ENCODE data around the gene RAPH1.
A peak's percentile ranks its signal among the peaks of the same experiment; 100 is the strongest.
"Not testable (repeated sequence)": the region's sequence is repeated elsewhere in the genome, so short reads cannot be mapped to it uniquely, and the experiment has no call there.

RAPH1 gene

DNA sequence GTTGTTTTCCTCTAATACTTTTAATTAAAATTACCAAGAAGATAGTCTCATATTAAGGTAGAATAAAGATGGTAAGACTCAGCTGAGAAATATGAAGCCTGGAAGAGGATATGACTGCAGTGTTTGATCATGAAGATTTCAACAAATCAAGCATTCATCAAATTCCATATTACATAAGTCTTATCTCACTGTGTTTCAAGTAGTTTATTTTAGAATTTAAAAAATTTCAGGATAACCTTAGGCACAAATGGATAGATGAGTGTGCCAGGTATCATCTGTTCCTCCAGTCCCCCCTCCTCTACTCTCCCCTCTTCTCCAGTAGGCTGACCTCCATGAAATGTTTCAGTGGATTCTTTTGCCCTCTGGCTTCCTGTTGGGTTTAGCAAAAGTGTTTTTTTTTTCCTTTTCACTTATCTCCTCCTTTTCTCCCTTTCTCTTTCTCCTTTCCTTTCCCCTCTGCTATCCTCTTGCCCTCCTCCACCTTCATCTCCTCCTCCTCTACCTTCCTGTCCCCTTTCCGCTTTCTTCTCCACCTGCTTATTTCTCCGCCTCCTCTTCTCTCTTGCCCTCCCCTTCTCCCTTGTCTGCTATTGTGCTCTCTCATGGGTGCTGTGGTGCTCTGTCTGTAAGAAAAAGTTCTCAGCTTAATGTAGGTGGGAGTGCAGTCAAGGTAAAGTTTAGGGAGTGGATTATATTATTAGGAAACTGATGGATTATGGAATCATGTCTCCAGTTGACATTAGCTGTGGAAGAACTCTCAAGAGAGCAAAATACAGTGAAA is 134.1 kb downstream of the RAPH1 start:
- TF ChIP-seq, protein P1, sequence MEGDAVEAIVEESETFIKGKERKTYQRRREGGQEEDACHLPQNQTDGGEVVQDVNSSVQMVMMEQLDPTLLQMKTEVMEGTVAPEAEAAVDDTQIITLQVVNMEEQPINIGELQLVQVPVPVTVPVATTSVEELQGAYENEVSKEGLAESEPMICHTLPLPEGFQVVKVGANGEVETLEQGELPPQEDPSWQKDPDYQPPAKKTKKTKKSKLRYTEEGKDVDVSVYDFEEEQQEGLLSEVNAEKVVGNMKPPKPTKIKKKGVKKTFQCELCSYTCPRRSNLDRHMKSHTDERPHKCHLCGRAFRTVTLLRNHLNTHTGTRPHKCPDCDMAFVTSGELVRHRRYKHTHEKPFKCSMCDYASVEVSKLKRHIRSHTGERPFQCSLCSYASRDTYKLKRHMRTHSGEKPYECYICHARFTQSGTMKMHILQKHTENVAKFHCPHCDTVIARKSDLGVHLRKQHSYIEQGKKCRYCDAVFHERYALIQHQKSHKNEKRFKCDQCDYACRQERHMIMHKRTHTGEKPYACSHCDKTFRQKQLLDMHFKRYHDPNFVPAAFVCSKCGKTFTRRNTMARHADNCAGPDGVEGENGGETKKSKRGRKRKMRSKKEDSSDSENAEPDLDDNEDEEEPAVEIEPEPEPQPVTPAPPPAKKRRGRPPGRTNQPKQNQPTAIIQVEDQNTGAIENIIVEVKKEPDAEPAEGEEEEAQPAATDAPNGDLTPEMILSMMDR (IDR thresholded peaks at IDR 0.05; ENCODE audit: insufficient read depth, low read depth, low read length, missing control alignments): no peak
- no peak overlapping the region for H3K4me3 ChIP-seq (ENCODE audit: low read depth, low read length)
- no peak for DNase-seq (ENCODE audit: low read depth)

DNA sequence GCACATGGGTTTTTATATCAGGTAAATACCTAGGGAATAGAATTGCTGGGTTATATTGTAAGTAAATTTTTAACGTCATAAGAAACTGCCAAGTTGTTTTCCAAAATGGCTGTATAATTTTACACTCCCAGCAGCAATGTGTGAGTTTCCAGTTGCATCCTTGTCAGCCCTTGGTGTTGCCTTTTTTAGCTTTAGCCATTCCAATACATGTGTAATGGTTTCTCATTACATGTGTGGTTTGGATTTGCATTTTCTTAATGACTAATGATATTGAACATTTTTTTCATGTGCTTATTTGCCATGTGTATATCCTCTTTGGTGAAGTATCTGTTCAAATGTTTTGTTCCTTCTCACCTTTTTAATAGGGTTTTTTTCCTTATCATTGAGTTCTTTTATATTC is 136.1 kb downstream of the RAPH1 start:
- H3K4me3 ChIP-seq (ENCODE audit: low read depth, low read length): no peak overlapping the region
- no peak for DNase-seq (ENCODE audit: low read depth)
- TF ChIP-seq, protein P1 (IDR thresholded peaks at IDR 0.05; ENCODE audit: insufficient read depth, low read depth, low read length, missing control alignments): no peak

DNA sequence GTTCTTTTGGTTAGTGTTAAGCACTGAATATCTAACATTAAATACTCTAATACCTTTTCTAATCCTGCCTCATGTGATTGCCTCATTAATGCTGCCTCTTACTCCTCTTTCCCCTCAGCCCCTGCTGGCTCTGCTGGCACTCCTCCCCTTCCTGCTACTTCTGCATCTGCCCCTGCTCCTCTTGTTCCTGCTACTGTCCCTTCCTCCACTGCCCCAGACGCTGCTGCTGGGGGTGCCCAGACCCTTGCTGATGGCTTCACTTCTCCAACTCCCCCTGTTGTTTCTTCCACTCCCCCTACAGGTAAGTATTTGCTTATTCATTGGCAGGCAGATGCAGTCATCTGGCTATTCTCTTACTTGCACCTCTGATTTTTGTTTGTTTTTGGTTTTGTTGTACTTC is 138.4 kb downstream of the RAPH1 start:
- no peak for DNase-seq (ENCODE audit: low read depth)
- TF ChIP-seq, protein P1 (IDR thresholded peaks at IDR 0.05; ENCODE audit: insufficient read depth, low read depth, low read length, missing control alignments): peak; percentile 6
- no peak overlapping the region for H3K4me3 ChIP-seq (ENCODE audit: low read depth, low read length)

DNA sequence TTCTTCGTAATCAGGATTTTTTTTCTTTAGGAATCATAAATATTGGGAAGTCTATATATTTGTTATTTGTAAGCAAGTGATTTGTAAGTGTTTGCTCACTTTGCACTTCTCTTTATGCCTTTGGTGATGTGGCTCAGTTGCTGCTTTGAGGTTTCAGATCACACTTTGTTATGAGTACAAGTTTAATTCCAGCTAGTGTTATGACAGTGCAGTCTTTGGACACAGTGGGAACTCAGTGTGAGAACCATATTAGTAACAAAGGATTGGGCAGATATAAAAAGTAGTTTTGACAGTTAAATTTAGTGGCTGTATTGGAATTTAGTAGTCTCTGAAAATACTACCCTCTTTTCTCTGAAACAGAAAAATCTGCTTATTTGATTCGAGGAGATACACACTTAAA is 139.2 kb downstream of the RAPH1 start:
- no peak overlapping the region for H3K4me3 ChIP-seq (ENCODE audit: low read depth, low read length)
- no peak for DNase-seq (ENCODE audit: low read depth)
- TF ChIP-seq, protein P1 (IDR thresholded peaks at IDR 0.05; ENCODE audit: insufficient read depth, low read depth, low read length, missing control alignments): no peak

DNA sequence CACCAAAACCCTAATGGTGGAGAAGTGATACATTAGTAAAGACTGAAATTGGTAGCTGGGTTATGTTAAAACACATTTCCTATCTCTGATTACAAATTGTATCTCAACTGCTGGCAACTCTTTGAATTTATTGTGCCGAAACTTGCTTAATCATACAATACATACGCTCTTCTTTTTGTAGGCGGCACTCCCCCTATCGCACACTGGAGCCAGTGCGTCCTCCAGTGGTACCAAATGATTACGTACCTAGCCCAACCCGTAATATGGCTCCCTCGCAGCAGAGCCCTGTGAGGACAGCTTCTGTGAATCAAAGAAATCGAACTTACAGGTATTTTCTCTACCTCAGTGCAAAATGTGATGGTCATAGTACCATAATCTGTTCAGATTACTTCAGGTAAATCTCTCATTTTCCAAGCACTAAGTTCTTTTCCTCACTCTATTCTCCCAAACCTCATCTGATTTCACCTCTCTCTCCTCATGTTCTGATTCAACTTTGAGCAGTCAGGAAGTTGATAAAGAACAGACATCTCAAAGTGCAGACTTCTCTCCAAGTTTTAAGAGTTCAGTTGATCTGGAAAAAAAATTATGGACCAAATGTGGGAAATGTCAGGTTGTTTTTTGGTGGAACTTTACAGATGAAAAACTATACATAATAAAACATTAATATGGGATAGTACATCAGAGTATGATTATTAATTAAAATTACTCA is 140.4 kb downstream of the RAPH1 start:
- DNase-seq (ENCODE audit: low read depth): no peak
- TF ChIP-seq, protein P1 (IDR thresholded peaks at IDR 0.05; ENCODE audit: insufficient read depth, low read depth, low read length, missing control alignments): no peak
- no peak overlapping the region for H3K4me3 ChIP-seq (ENCODE audit: low read depth, low read length)

DNA sequence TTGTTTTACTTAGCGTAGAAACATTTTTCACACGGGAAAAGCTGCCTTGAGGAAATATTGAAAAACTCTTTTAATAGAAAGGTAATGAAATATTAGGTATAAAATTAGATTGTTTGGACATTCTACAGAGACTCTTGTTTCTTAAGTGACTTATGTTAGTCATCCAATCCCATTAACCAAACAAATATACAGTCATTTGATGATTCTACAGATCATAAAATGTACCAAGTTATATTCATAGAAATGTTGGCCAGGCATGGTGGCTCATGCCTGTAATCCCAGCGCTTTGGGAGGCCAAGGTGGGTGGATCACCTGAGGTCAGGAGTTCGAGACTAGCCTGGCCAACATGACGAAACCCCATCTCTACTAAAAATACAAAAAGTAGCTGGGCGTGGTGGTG is 146.9 kb downstream of the RAPH1 start:
- not testable (repeated sequence) for H3K4me3 ChIP-seq (ENCODE audit: low read depth, low read length); DNase-seq (ENCODE audit: low read depth)

DNA sequence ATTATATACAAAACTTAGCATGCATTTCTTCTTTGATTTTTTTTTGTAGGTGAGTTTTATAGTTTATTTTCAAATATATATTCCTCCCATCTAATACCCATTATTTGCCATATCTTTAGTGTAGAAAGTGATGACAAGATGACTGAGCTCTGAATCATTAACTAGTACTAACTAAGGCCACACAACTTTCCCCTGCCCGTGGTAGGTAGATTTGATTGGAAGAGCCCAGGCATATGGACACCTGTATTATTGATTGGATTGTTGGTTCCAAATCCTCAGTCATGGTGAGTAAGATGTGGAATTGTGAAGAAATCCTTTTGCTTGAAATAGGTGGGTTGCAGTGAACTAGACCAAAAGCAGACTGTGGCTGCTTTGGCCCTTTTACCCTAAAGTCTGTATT is 152.1 kb downstream of the RAPH1 start:
- no peak overlapping the region for H3K4me3 ChIP-seq (ENCODE audit: low read depth, low read length)
- DNase-seq (ENCODE audit: low read depth): no peak
- TF ChIP-seq, protein P1 (IDR thresholded peaks at IDR 0.05; ENCODE audit: insufficient read depth, low read depth, low read length, missing control alignments): no peak

All from GM12865 (cell line).